Mucosa of stomach (tissue), 1 donor: ENCODE measurements around the gene PHOSPHO2.
"Not testable (repeated sequence)": the region's sequence is repeated elsewhere in the genome, so short reads cannot be mapped to it uniquely, and the experiment has no call there.

ENCODE experiments used
- H3K27me3 ChIP-seq: one replicate; pipeline ENCODE4 v1.7.0; 2013; ENCODE audit warnings: mild to moderate bottlenecking, low read length; ENCODE audit not compliant: control insufficient read depth, insufficient read depth
- H3K36me3 ChIP-seq: one replicate; pipeline ENCODE4 v1.7.0; 2013; ENCODE audit warnings: low read length; ENCODE audit not compliant: control insufficient read depth, insufficient read depth
- H3K4me1 ChIP-seq: one replicate; pipeline ENCODE4 v1.7.0; 2013; ENCODE audit warnings: mild to moderate bottlenecking, low read length; ENCODE audit not compliant: control insufficient read depth, insufficient read depth
- H3K4me3 ChIP-seq: one replicate; pipeline ENCODE4 v1.7.0; 2013; ENCODE audit warnings: low read length
- H3K9ac ChIP-seq: one replicate; pipeline ENCODE4 v1.7.0; 2013; ENCODE audit warnings: mild to moderate bottlenecking, low read length, moderate library complexity
- H3K9me3 ChIP-seq: one replicate; pipeline ENCODE4 v1.7.0; 2013; ENCODE audit warnings: mild to moderate bottlenecking, low read length, moderate library complexity; ENCODE audit not compliant: control insufficient read depth
- donor health status: Pancreatic carcinoma.

PHOSPHO2 gene

DNA sequence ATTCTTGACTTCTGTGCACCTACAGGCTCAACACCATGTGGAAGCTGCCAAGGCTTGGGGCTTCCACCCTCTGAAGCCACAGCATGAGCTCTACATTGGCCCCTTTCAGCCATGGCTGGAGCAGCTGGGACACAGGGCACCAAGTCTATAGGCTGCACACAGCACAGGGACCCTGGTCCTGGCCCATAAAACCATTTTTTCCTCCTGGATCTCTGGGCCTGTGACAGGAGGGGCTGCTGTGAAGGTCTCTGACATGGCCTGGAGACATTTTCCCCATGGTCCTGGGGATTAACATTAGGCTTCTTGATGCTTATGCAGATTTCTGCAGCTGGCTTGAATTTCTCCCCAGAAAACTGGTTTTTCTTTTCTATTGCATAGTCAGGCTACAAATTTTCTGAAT is 6.3 kb upstream of the PHOSPHO2 start:
- H3K9me3 ChIP-seq, H3K4me1 ChIP-seq, H3K4me3 ChIP-seq, H3K27me3 ChIP-seq, H3K9ac ChIP-seq, H3K36me3 ChIP-seq: not testable (repeated sequence)

DNA sequence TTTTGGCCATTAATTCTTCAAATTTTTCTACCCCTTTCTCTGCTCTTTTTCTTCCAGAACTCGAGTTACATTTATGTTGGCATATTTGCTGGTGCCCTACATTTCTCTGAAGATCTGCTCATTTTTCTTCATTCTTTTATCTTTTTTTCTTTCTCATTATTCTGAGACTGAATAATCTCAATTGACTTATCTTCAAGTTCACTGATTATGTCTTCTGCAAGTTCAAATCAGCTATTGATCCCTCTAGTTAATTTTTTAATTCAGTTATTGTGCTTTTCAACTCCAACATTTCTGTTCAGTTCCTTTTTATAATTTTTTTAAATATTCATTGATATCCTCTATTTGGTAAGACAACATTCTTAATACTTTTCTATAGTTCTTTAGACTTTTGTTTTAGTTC is 3.3 kb upstream of the PHOSPHO2 start:
- no peaks in the 10 kb centered on the region for H3K27me3 ChIP-seq
- H3K9ac ChIP-seq: no peak overlapping the region
- H3K36me3 ChIP-seq: no peaks in the 10 kb centered on the region
- H3K4me1 ChIP-seq: peaks cover 12% of the 10 kb centered on the region
- no peaks in the 10 kb centered on the region for H3K9me3 ChIP-seq
- H3K4me3 ChIP-seq: no peak overlapping the region

- peaks cover 12% of the 10 kb centered on the region for H3K4me1 ChIP-seq
- no peak overlapping the region for H3K4me3 ChIP-seq
- no peaks in the 10 kb centered on the region for H3K27me3 ChIP-seq
- H3K9me3 ChIP-seq: no peaks in the 10 kb centered on the region
- no peaks in the 10 kb centered on the region for H3K36me3 ChIP-seq
- no peak overlapping the region for H3K9ac ChIP-seq
Observed at GRCh38 chr2:169692718-169693117, 1.6 kb upstream of the PHOSPHO2 start.

DNA sequence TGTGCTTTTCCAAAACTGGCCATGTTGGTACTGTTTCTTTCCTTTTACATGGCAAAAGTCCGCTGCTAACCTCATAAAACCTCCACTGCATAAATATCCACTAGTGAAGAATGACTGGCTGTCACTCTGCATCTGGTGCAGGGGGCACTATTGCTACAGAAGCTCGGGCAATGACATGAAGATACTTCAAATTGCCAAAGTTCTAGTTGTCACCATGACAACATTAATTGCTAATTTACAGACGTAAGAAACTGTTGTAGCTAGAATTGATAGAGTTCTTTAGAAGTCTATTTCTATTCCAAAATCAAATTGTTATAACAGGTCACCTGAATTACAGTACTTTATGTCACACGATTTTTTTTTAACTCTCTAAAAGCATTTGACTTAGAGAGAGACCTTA is 909 bp upstream of the PHOSPHO2 start:
- Histone ChIP-seq H3K27me3 (no peaks in the 10 kb centered on the region), H3K36me3 (no peaks in the 10 kb centered on the region), H3K4me1 (peaks cover 12% of the 10 kb centered on the region), H3K9me3 (no peaks in the 10 kb centered on the region), H3K4me3 (no peak overlapping the region), H3K9ac (no peak overlapping the region)

- peak overlapping the region; percentile 57 for H3K4me3 ChIP-seq
- peaks cover 12% of the 10 kb centered on the region for H3K4me1 ChIP-seq
- H3K9me3 ChIP-seq: no peaks in the 10 kb centered on the region
- peak overlapping the region; percentile 91 for H3K9ac ChIP-seq
- H3K36me3 ChIP-seq: no peaks in the 10 kb centered on the region
- no peaks in the 10 kb centered on the region for H3K27me3 ChIP-seq
Observed at GRCh38 chr2:169694894-169695260, 608 bp downstream of the PHOSPHO2 start.

DNA sequence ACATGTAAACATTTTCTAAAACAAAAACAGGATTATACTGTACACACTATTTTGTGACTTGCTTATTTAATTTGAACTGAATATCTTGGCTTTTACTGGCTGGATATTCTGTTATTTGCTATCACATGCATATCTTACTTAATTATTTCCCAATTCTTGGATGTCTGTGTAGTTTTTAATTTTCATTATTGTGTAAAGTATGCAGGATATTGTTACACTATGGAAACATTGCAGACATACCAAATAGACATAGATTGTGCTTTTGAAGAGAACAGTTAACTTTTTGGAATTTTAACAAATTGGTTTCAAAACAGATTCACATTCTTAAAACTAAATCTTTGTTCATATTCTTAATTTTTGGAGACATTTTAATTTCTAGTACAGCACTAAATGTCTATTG is 2.1 kb downstream of the PHOSPHO2 start:
- no peak overlapping the region for H3K9ac ChIP-seq
- peaks cover 12% of the 10 kb centered on the region for H3K4me1 ChIP-seq
- no peaks in the 10 kb centered on the region for H3K27me3 ChIP-seq
- H3K9me3 ChIP-seq: no peaks in the 10 kb centered on the region
- no peaks in the 10 kb centered on the region for H3K36me3 ChIP-seq
- H3K4me3 ChIP-seq: no peak overlapping the region

- not testable (repeated sequence) for H3K4me3 ChIP-seq, H3K36me3 ChIP-seq, H3K9me3 ChIP-seq, H3K27me3 ChIP-seq, H3K4me1 ChIP-seq, H3K9ac ChIP-seq
Observed at GRCh38 chr2:169699173-169699572, 4.9 kb downstream of the PHOSPHO2 start.

DNA sequence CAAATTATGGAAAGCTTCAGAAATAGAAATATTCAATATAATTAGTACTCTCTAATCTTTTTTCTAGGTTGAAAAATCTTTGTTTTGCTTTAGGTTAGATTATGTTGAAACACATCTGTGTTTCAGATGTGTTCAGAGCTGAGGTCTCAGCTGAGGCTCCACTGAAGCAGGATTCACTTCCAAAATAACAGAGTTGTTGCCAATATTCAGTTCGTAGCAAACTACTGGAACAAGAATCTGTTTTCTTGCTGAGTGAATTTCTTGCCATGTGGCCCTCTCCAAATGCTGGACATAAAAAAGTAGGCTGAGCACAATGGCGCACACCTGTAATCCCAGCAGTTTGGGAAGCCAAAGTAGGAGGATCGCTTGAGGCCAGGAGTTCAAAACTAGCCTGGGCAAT is 8.7 kb downstream of the PHOSPHO2 start:
- Histone ChIP-seq H3K9ac (no peak overlapping the region), H3K4me1 (no peaks in the 10 kb centered on the region), H3K9me3 (no peaks in the 10 kb centered on the region), H3K4me3 (no peak overlapping the region), H3K27me3 (no peaks in the 10 kb centered on the region), H3K36me3 (no peaks in the 10 kb centered on the region)

- Histone ChIP-seq H3K9ac (no peak overlapping the region), H3K36me3 (no peaks in the 10 kb centered on the region), H3K4me1 (no peaks in the 10 kb centered on the region), H3K9me3 (no peaks in the 10 kb centered on the region), H3K27me3 (no peaks in the 10 kb centered on the region), H3K4me3 (no peak overlapping the region)
Observed at GRCh38 chr2:169704160-169704708, 10.0 kb downstream of the PHOSPHO2 start.

DNA sequence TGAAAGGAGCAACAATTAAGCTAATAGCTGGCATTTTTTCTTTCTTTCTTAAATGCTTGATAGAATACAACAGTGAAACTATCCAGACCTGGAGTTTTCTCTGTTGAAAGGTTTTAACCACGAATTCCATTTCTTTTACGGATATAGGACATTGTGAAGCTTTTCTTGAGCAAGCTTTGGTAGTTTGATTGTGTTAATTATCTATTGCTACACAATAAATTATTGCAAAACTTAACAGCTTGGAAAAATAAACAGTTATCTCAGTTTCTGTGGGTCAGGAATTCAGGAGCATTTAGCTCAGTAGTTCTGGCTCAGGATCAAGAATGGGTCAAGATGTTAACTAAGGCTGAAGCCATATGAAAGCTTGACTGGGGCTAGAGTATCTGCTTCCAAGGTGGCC is 11.7 kb downstream of the PHOSPHO2 start:
- Histone ChIP-seq H3K4me1 (no peaks in the 10 kb centered on the region), H3K4me3 (no peak overlapping the region), H3K9me3 (no peaks in the 10 kb centered on the region), H3K36me3 (no peaks in the 10 kb centered on the region), H3K27me3 (no peaks in the 10 kb centered on the region), H3K9ac (no peak overlapping the region)

DNA sequence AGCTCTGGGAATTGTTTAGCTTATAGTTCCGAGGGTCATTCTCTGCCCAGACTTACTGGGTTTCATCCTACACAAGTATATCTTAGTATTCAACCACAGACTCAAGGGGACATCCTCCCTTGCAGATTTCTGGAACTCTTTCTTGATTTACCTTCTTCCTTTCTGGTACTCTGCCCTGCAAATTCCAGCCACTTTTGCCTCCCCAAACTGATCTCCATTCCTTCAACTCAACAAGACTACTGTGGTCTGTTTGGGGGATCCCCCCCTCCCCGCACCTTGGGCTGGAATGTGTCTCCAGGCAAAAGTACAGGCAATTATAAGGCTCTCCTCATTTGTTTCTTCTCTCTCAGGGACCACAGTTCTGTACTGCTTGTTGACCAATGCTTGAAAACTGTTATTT is 13.4 kb downstream of the PHOSPHO2 start:
- Histone ChIP-seq H3K4me1 (no peaks in the 10 kb centered on the region), H3K27me3 (no peaks in the 10 kb centered on the region), H3K4me3 (no peak overlapping the region), H3K9ac (no peak overlapping the region), H3K36me3 (no peaks in the 10 kb centered on the region), H3K9me3 (no peaks in the 10 kb centered on the region)

- no peak overlapping the region for H3K4me3 ChIP-seq
- H3K36me3 ChIP-seq: no peaks in the 10 kb centered on the region
- H3K27me3 ChIP-seq: no peaks in the 10 kb centered on the region
- no peak overlapping the region for H3K9ac ChIP-seq
- H3K9me3 ChIP-seq: no peaks in the 10 kb centered on the region
- no peaks in the 10 kb centered on the region for H3K4me1 ChIP-seq
Observed at GRCh38 chr2:169709331-169709730, 15.1 kb downstream of the PHOSPHO2 start.

GRCh38 chr2:169709981-169710380 is 15.7 kb downstream of the PHOSPHO2 start:
- no peak overlapping the region for H3K4me3 ChIP-seq
- no peaks in the 10 kb centered on the region for H3K9me3 ChIP-seq
- no peak overlapping the region for H3K9ac ChIP-seq
- no peaks in the 10 kb centered on the region for H3K36me3 ChIP-seq
- no peaks in the 10 kb centered on the region for H3K27me3 ChIP-seq
- peaks cover 1% of the 10 kb centered on the region for H3K4me1 ChIP-seq
